HepG2 (cell line): ENCODE data around the gene ASF1B. TPM values are rescaled to one million over a fixed set of nuclear protein-coding genes. Genes with fewer than 3 reads are reported as not detected.

ENCODE experiments used
- BCLAF1 ChIP-seq: fragments of 450-650 bp; IDR thresholded peaks from 2 replicates; pipeline ENCODE4 v1.6.1; 2017; ENCODE audit warnings: mild to moderate bottlenecking
- KLF12 ChIP-seq: sonication (generic); formaldehyde crosslinking; IDR thresholded peaks from 2 replicates; pipeline ENCODE4 v1.4.0; 2020; ENCODE audit warnings: missing genetic modification reagents, borderline replicate concordance
- MED1 ChIP-seq: sonication (generic); formaldehyde crosslinking; IDR thresholded peaks from 2 replicates; pipeline ENCODE4 v1.4.0; 2020; ENCODE audit warnings: missing genetic modification reagents
- SMAD1 ChIP-seq: sonication (generic); formaldehyde crosslinking; IDR thresholded peaks from 2 replicates; pipeline ENCODE4 v1.4.0; 2020; ENCODE audit warnings: missing genetic modification reagents, low read depth, mild to moderate bottlenecking, borderline replicate concordance
- SNAPC4 ChIP-seq: sonication (generic); formaldehyde crosslinking; IDR thresholded peaks from 2 replicates; pipeline ENCODE4 v1.4.0; 2020; ENCODE audit warnings: mild to moderate bottlenecking, missing genetic modification reagents
- THAP11 ChIP-seq: IDR thresholded peaks from 2 replicates; pipeline ENCODE4 v1.6.1; 2016; ENCODE audit warnings: missing biosample characterization, missing genetic modification reagents
- YY1 ChIP-seq: IDR thresholded peaks from 2 replicates; pipeline ENCODE4 v1.6.1; 2011; ENCODE audit warnings: low read length, low read depth, moderate library complexity, mild to moderate bottlenecking; ENCODE audit not compliant: insufficient read depth, insufficient replicate concordance
- ZFX ChIP-seq: sonication (generic); formaldehyde crosslinking; IDR thresholded peaks from 2 replicates; pipeline ENCODE4 v1.4.0; 2020; ENCODE audit warnings: mild to moderate bottlenecking, low read depth, missing genetic modification reagents, moderate library complexity
- ZNF251 ChIP-seq: sonication (generic); formaldehyde crosslinking; IDR thresholded peaks from 2 replicates; pipeline ENCODE4 v1.9.0; 2021; ENCODE audit warnings: mild to moderate bottlenecking, missing genetic modification reagents
- ZNF280D ChIP-seq: sonication (generic); formaldehyde crosslinking; IDR thresholded peaks from 2 replicates; pipeline ENCODE4 v1.5.1; 2020; ENCODE audit warnings: mild to moderate bottlenecking, missing genetic modification reagents
- ZNF558 ChIP-seq: sonication (generic); formaldehyde crosslinking; IDR thresholded peaks from 2 replicates; pipeline ENCODE4 v1.9.0; 2022; ENCODE audit warnings: mild to moderate bottlenecking, missing genetic modification reagents, borderline replicate concordance
- ZNF589 ChIP-seq: sonication (generic); formaldehyde crosslinking; conservative IDR thresholded peaks from 2 replicates; pipeline ENCODE4 v1.8.0; 2022; ENCODE audit warnings: mild to moderate bottlenecking, moderate library complexity, missing genetic modification reagents
- polyA plus RNA-seq, 8 experiments: library from polyadenylated mRNA; depleted of rRNA in 3 of 8; stranded (reverse) in 7 of 8; unstranded in 1 of 8; fragments of >200 nt; fragmentation: Illumina TruSeq in 4 of 8; extraction: Trizol in 4 of 8; gene quantifications; 2 replicates each; pipeline versions ENCODE4 v1.2.1 to v1.2.3, GENCODE V29; 2011 to 2016; ENCODE audit warnings: low read depth in 4 of 8, missing spikeins in 1 of 8, mixed read lengths in 1 of 8; ENCODE audit not compliant: insufficient read depth in 1 of 8
- total RNA-seq, 5 experiments: library from RNA; depleted of rRNA; stranded (reverse); fragments of >200 nt; fragmentation: Illumina TruSeq; extraction: Trizol; gene quantifications; 2 replicates each; pipeline ENCODE4 v1.2.3, GENCODE V29; 2016; ENCODE audit warnings: low read depth in 1 of 5
- TF ChIP-seq, protein P1 (sequence below): sonication (generic); formaldehyde crosslinking; IDR thresholded peaks from 2 replicates; pipeline ENCODE4 v1.5.0; 2020; ENCODE audit warnings: missing genetic modification reagents, mild to moderate bottlenecking, borderline replicate concordance
- TF ChIP-seq, protein P2 (sequence below): sonication (generic); formaldehyde crosslinking; IDR thresholded peaks from 2 replicates; pipeline ENCODE4 v1.8.0; 2022; ENCODE audit warnings: mild to moderate bottlenecking, missing genetic modification reagents, borderline replicate concordance

The ASF1B gene
- total and polyA plus RNA-seq, 2 of the 13 experiments (the other 11 are each of a cell fraction or from before 2014, with no cell fraction given): 18.2 to 24.8 TPM

DNA sequence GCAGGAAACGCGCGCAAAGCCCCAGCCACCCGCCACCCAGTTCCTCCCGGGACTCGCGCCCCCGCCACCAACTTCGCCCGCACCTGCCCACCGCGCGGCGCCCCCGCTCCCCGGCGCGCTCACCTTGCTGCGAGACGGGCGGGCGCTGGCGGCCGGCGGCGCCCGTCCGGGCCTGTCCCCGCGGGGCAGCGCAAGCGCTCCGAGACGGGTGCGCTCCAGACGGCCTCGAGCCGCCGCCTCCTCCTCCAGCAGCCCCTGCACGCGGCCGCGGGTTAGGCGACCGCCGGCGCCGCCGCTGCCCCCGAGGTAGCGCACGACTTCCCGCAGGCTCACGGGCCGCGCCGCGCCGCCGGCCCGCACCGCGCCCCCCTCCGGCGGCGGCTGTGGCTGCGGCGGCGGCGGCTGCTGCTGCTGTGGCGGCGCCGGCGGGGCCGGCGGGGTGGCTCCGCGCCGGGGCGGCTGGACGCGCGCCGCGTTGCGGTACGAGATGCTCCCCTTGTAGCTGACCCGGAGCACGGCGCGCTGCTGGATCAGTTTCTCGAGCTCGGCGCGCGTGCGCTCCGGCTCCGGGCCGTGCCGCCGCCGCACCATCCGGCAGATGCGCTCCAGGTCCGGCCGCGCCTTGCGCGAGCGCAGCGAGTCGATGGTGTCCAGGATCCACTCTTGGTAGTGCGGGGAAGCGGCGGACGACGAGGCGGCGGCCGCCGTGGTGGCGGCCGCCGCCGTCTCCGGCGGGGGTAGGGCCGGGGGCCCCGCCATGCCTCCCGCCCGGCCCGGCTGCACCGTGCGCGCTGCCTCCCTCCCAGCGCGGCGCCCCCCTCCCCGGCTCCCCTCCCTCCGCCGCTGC is 46.5 kb downstream of the ASF1B start (continued):
- TF ChIP-seq, protein P1, sequence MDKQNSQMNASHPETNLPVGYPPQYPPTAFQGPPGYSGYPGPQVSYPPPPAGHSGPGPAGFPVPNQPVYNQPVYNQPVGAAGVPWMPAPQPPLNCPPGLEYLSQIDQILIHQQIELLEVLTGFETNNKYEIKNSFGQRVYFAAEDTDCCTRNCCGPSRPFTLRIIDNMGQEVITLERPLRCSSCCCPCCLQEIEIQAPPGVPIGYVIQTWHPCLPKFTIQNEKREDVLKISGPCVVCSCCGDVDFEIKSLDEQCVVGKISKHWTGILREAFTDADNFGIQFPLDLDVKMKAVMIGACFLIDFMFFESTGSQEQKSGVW: no peak
- TF ChIP-seq ZNF251 (CRISPR knock-in tag) (no peak), SMAD1 (CRISPR knock-in tag) (no peak), MED1 (CRISPR knock-in tag) (no peak), THAP11 (no peak), ZFX (peak; percentile 26; the same call in 1 of the 2 replicates), ZNF280D (CRISPR knock-in tag) (no peak), ZNF558 (CRISPR knock-in tag) (no peak), ZNF589 (CRISPR knock-in tag) (no peak), SNAPC4 (CRISPR knock-in tag) (no peak), YY1 (peak; percentile 31), KLF12 (CRISPR knock-in tag) (no peak), BCLAF1 (no peak)
- TF ChIP-seq, protein P2, sequence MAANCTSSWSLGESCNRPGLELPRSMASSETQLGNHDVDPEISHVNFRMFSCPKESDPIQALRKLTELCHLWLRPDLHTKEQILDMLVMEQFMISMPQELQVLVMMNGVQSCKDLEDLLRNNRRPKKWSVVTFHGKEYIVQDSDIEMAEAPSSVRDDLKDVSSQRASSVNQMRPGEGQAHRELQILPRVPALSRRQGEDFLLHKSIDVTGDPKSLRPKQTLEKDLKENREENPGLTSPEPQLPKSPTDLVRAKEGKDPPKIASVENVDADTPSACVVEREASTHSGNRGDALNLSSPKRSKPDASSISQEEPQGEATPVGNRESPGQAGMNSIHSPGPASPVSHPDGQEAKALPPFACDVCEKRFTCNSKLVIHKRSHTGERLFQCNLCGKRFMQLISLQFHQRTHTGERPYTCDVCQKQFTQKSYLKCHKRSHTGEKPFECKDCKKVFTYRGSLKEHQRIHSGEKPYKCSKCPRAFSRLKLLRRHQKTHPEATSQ (CRISPR knock-in tag): no peak
